K562 (cell line): ENCODE results near the gene HES5. TPM values are rescaled to one million over a fixed set of nuclear protein-coding genes. Genes with fewer than 3 reads are reported as not detected.

Experiments
- CCNT2 ChIP-seq: IDR thresholded peaks from 2 replicates; pipeline ENCODE4 v1.6.1; 2011; ENCODE audit warnings: borderline replicate concordance, low read depth, mild to moderate bottlenecking, moderate library complexity, mixed read lengths, low read length; ENCODE audit not compliant: insufficient read length; ENCODE audit errors: extremely low read depth
- CREB1 ChIP-seq, 2 experiments: sonication (generic) in 1 of 2; formaldehyde crosslinking in 1 of 2; IDR thresholded peaks; 2 replicates each; pipeline versions ENCODE4 v1.6.1 to v1.8.0; 2012 to 2022; ENCODE audit warnings: inconsistent platforms in 1 of 2, mild to moderate bottlenecking in 1 of 2, missing genetic modification reagents in 1 of 2, moderate library complexity in 1 of 2
- GABPB1 ChIP-seq: sonication (generic); formaldehyde crosslinking; IDR thresholded peaks from 2 replicates; pipeline ENCODE4 v1.8.0; 2022; ENCODE audit warnings: mild to moderate bottlenecking, missing genetic modification reagents
- JUND ChIP-seq, 2 experiments: IDR thresholded peaks; 2 replicates in 1 of 2; 3 replicates in 1 of 2; pipeline ENCODE4 v1.6.1; 2011; ENCODE audit warnings: borderline replicate concordance in 2 of 2, low read depth in 2 of 2, low read length in 2 of 2, improper control_type of control experiment in 1 of 2, missing biosample characterization in 1 of 2, missing genetic modification characterization in 1 of 2, missing genetic modification reagents in 1 of 2
- MAFF ChIP-seq: IDR thresholded peaks from 2 replicates; pipeline ENCODE4 v1.6.1; 2012; ENCODE audit warnings: low read length, improper control_type of control experiment
- MYNN ChIP-seq, 2 experiments: sonication (generic); formaldehyde crosslinking in 1 of 2; IDR thresholded peaks; 2 replicates each; pipeline versions ENCODE4 v1.5.0 to v1.6.1; 2016 to 2020; ENCODE audit warnings: antibody characterized with exemption in 1 of 2, missing genetic modification reagents in 1 of 2
- RB1 ChIP-seq: fragments of 450-650 bp; IDR thresholded peaks from 2 replicates; pipeline ENCODE4 v1.6.1; 2017; ENCODE audit warnings: low read depth, mild to moderate bottlenecking
- ZNF165 ChIP-seq: fragments of 250-450 bp; sonication (Bioruptor Pico); IDR thresholded peaks from 2 replicates; pipeline ENCODE4 v1.4.0; 2020; ENCODE audit warnings: borderline replicate concordance
- polyA plus RNA-seq, 8 experiments: library from polyadenylated mRNA; depleted of rRNA in 4 of 8; stranded (reverse) in 5 of 8; unstranded in 3 of 8; fragments of >200 nt; fragmentation: Nextera tagmentation in 2 of 8; fragmentation: Illumina TruSeq in 1 of 8; extraction: Ambion mirVana in 2 of 8; extraction: Trizol in 1 of 8; gene quantifications; 2 replicates each; pipeline versions ENCODE4 v1.2.1 to v1.2.3, GENCODE V29; 2011 to 2014; ENCODE audit warnings: inconsistent platforms in 1 of 8, missing spikeins in 1 of 8
- total RNA-seq, 7 experiments: library from RNA; depleted of rRNA in 6 of 7; stranded (reverse); fragments of >200 nt in 6 of 7; fragmentation: Illumina TruSeq in 2 of 7; extraction: Trizol in 2 of 7; gene quantifications; 2 replicates each; pipeline versions ENCODE4 v1.2.1 to v1.2.3, GENCODE V29; 2011 to 2021; ENCODE audit warnings: low replicate concordance in 1 of 7
- TF ChIP-seq, protein P1 (sequence below): fragments of 450-650 bp; conservative IDR thresholded peaks from 2 replicates; pipeline ENCODE4 v1.6.1; 2016; ENCODE audit warnings: missing genetic modification characterization, low read depth, mild to moderate bottlenecking, missing compliant biosample characterization, moderate library complexity
- TF ChIP-seq, protein P2 (sequence below): sonication (generic); formaldehyde crosslinking; IDR thresholded peaks from 2 replicates; pipeline ENCODE4 v1.8.0; 2022; ENCODE audit warnings: mild to moderate bottlenecking, missing genetic modification reagents
- TF ChIP-seq, protein P3 (sequence below): fragments of 250-450 bp; sonication (Bioruptor Pico); IDR thresholded peaks from 2 replicates; pipeline ENCODE4 v1.9.0; 2021; ENCODE audit warnings: mild to moderate bottlenecking, inconsistent platforms
- TF ChIP-seq, protein P4 (sequence below): fragments of 450-650 bp; IDR thresholded peaks from 2 replicates; pipeline ENCODE4 v1.6.1; 2016

Gene HES5
- total and polyA plus RNA-seq, 9 of the 15 experiments (the other 6 are each of a cell fraction or from before 2014, with no cell fraction given), result not detected

DNA sequence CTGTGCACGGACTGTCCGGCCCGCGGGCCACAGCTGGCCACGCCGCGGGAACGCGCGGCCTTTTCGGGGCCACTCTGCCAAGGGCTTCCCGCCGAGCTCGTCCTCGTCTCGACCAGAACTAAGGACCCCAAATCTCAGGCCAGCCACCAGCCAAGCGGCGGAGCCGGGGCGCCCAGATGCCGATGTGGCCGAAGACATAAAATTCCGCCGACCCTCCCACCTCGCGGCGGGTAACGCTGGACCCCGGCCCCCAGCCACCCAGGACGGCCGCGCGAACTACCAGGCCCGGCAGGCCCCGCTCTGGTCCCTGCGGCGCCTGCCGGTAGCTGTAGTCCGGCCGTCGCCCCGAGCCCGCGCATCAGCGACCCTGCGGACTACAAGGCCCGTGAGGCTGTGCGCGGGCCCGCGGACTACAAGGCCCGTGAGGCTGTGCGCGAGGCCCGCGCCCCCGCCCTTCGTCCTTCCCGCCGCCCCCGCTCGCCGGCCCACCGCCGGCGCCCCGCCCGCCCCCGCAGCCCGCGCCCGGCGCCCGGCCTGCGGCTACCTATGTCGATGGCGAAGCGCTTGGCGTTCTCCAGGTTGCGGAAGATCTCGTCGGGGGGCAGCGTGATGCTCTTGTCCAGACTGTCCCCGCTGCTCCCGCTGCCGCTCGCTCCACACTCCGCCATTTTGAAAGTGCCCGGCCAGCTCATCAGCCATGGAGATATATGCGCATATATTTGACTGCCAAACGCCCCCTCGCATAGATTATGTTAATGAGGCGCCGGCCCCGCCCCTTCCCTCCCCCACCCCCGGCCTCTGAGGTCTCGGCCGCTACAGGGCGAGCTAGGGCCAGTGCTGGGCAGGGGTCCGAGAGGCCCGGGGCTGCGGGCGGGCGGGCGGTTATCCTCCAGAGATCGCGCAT lies 3.9 kb downstream of the HES5 start, which contains the start of gene PANK4 (continued):
- TF ChIP-seq CREB1 (IDR thresholded peaks at IDR 0.05), result peak; percentile 58; the same call in 1 of the 2 replicates
- peak; percentile 85 for TF ChIP-seq CREB1 (CRISPR knock-in tag; IDR thresholded peaks at IDR 0.05)
- no peak for TF ChIP-seq MYNN (IDR thresholded peaks at IDR 0.05)
- no peak for TF ChIP-seq MYNN (CRISPR knock-in tag; IDR thresholded peaks at IDR 0.05)
- TF ChIP-seq, protein P1, sequence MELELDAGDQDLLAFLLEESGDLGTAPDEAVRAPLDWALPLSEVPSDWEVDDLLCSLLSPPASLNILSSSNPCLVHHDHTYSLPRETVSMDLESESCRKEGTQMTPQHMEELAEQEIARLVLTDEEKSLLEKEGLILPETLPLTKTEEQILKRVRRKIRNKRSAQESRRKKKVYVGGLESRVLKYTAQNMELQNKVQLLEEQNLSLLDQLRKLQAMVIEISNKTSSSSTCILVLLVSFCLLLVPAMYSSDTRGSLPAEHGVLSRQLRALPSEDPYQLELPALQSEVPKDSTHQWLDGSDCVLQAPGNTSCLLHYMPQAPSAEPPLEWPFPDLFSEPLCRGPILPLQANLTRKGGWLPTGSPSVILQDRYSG (tag), result peak; percentile 84
- TF ChIP-seq, protein P2, sequence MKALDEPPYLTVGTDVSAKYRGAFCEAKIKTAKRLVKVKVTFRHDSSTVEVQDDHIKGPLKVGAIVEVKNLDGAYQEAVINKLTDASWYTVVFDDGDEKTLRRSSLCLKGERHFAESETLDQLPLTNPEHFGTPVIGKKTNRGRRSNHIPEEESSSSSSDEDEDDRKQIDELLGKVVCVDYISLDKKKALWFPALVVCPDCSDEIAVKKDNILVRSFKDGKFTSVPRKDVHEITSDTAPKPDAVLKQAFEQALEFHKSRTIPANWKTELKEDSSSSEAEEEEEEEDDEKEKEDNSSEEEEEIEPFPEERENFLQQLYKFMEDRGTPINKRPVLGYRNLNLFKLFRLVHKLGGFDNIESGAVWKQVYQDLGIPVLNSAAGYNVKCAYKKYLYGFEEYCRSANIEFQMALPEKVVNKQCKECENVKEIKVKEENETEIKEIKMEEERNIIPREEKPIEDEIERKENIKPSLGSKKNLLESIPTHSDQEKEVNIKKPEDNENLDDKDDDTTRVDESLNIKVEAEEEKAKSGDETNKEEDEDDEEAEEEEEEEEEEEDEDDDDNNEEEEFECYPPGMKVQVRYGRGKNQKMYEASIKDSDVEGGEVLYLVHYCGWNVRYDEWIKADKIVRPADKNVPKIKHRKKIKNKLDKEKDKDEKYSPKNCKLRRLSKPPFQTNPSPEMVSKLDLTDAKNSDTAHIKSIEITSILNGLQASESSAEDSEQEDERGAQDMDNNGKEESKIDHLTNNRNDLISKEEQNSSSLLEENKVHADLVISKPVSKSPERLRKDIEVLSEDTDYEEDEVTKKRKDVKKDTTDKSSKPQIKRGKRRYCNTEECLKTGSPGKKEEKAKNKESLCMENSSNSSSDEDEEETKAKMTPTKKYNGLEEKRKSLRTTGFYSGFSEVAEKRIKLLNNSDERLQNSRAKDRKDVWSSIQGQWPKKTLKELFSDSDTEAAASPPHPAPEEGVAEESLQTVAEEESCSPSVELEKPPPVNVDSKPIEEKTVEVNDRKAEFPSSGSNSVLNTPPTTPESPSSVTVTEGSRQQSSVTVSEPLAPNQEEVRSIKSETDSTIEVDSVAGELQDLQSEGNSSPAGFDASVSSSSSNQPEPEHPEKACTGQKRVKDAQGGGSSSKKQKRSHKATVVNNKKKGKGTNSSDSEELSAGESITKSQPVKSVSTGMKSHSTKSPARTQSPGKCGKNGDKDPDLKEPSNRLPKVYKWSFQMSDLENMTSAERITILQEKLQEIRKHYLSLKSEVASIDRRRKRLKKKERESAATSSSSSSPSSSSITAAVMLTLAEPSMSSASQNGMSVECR (CRISPR knock-in tag), result peak; percentile 23; the same call in 1 of the 2 replicates
- no peak; the same call in 1 of the 2 replicates for TF ChIP-seq JUND (IDR thresholded peaks at IDR 0.05; ENCODE audit: borderline replicate concordance, low read depth, low read length)
- TF ChIP-seq JUND (tag; IDR thresholded peaks at IDR 0.05; ENCODE audit: borderline replicate concordance, low read depth, low read length), result no peak; the same call in 2 of the 3 replicates
- no peak for TF ChIP-seq MAFF
- TF ChIP-seq ZNF165 (CRISPR knock-in tag), result 0 out of 2 replicates have a peak, but pooled peaks have one; percentile 63
- TF ChIP-seq, protein P3, sequence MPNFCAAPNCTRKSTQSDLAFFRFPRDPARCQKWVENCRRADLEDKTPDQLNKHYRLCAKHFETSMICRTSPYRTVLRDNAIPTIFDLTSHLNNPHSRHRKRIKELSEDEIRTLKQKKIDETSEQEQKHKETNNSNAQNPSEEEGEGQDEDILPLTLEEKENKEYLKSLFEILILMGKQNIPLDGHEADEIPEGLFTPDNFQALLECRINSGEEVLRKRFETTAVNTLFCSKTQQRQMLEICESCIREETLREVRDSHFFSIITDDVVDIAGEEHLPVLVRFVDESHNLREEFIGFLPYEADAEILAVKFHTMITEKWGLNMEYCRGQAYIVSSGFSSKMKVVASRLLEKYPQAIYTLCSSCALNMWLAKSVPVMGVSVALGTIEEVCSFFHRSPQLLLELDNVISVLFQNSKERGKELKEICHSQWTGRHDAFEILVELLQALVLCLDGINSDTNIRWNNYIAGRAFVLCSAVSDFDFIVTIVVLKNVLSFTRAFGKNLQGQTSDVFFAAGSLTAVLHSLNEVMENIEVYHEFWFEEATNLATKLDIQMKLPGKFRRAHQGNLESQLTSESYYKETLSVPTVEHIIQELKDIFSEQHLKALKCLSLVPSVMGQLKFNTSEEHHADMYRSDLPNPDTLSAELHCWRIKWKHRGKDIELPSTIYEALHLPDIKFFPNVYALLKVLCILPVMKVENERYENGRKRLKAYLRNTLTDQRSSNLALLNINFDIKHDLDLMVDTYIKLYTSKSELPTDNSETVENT (CRISPR knock-in tag), result no peak
- peak; percentile 93 for TF ChIP-seq CCNT2
- TF ChIP-seq GABPB1 (CRISPR knock-in tag), result peak; percentile 75
- TF ChIP-seq, protein P4, sequence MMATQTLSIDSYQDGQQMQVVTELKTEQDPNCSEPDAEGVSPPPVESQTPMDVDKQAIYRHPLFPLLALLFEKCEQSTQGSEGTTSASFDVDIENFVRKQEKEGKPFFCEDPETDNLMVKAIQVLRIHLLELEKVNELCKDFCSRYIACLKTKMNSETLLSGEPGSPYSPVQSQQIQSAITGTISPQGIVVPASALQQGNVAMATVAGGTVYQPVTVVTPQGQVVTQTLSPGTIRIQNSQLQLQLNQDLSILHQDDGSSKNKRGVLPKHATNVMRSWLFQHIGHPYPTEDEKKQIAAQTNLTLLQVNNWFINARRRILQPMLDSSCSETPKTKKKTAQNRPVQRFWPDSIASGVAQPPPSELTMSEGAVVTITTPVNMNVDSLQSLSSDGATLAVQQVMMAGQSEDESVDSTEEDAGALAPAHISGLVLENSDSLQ, result no peak
- peak; percentile 94 for TF ChIP-seq RB1
